Measurements from ENCODE around the gene BAZ2B. TPM values are rescaled to one million over a fixed set of nuclear protein-coding genes. Genes with fewer than 3 reads are reported as not detected.

The BAZ2B gene
- total RNA-seq, 1 donor from 2014 or later: 69.8 TPM

GRCh38 chr2:159381574-159381973 is 234.8 kb downstream of the BAZ2B start:
- H3K4me3 ChIP-seq (ENCODE audit: insufficient read depth, low read depth, low read length): no peak overlapping the region
- H3K4me2 ChIP-seq (ENCODE audit: low read length): no peak overlapping the region
- H3K9ac ChIP-seq (ENCODE audit: low read length): no peak overlapping the region
- peaks cover 17% of the 10 kb centered on the region for H3K36me3 ChIP-seq (ENCODE audit: insufficient read depth, low read length)
- no peaks in the 10 kb centered on the region for H3K9me3 ChIP-seq (ENCODE audit: insufficient read depth, low read depth, low read length)
- DNase-seq (ENCODE audit: low read depth) (no peak), FAIRE-seq (no peak)
- Mint-ChIP-seq H3K27ac (ENCODE audit: unreplicated experiment) (no peak overlapping the region), H3K4me1 (ENCODE audit: low read depth, unreplicated experiment) (no peaks in the 10 kb centered on the region), H3K4me3 (ENCODE audit: unreplicated experiment) (no peak overlapping the region), H3K27me3 (ENCODE audit: low read depth, unreplicated experiment) (no peaks in the 10 kb centered on the region), H3K9me3 (ENCODE audit: unreplicated experiment) (no peaks in the 10 kb centered on the region), H3K36me3 (ENCODE audit: low read depth, unreplicated experiment) (peaks cover 2% of the 10 kb centered on the region)
- no peaks in the 10 kb centered on the region for H3K27me3 ChIP-seq (ENCODE audit: insufficient read depth, low read length)
- no peaks in the 10 kb centered on the region for H4K20me1 ChIP-seq (ENCODE audit: insufficient read depth, low read length)
- no peaks in the 10 kb centered on the region for H3K4me1 ChIP-seq (ENCODE audit: insufficient read depth, low read length)
- no peak overlapping the region for H2AFZ ChIP-seq (ENCODE audit: low read depth, low read length)
- no peak overlapping the region for H3K27ac ChIP-seq (ENCODE audit: low read depth, low read length)
- TF ChIP-seq EZH2 (IDR thresholded peaks at IDR 0.05; ENCODE audit: insufficient read depth, low read length) (no peak), CTCF (IDR thresholded peaks at IDR 0.05; ENCODE audit: insufficient read depth, low read depth, low read length) (no peak)
- no peaks in the 10 kb centered on the region for H3K79me2 ChIP-seq (ENCODE audit: insufficient read depth, low read length)

GRCh38 chr2:159380685-159381239 is 235.6 kb downstream of the BAZ2B start:
- no peaks in the 10 kb centered on the region for H3K27me3 ChIP-seq (ENCODE audit: insufficient read depth, low read length)
- H3K79me2 ChIP-seq (ENCODE audit: insufficient read depth, low read length): no peaks in the 10 kb centered on the region
- no peak for FAIRE-seq
- H3K27ac ChIP-seq (ENCODE audit: low read depth, low read length): no peak overlapping the region
- no peaks in the 10 kb centered on the region for H3K27me3 Mint-ChIP-seq (ENCODE audit: low read depth, unreplicated experiment)
- no peak for TF ChIP-seq CTCF (IDR thresholded peaks at IDR 0.05; ENCODE audit: insufficient read depth, low read depth, low read length)
- no peak for TF ChIP-seq EZH2 (IDR thresholded peaks at IDR 0.05; ENCODE audit: insufficient read depth, low read length)
- peaks cover 17% of the 10 kb centered on the region for H3K36me3 ChIP-seq (ENCODE audit: insufficient read depth, low read length)
- H3K27ac Mint-ChIP-seq (ENCODE audit: unreplicated experiment): no peak overlapping the region
- peaks cover 2% of the 10 kb centered on the region for H3K36me3 Mint-ChIP-seq (ENCODE audit: low read depth, unreplicated experiment)
- no peaks in the 10 kb centered on the region for H4K20me1 ChIP-seq (ENCODE audit: insufficient read depth, low read length)
- H3K4me3 ChIP-seq (ENCODE audit: insufficient read depth, low read depth, low read length): no peak overlapping the region
- H3K9me3 Mint-ChIP-seq (ENCODE audit: unreplicated experiment): no peaks in the 10 kb centered on the region
- no peaks in the 10 kb centered on the region for H3K4me1 ChIP-seq (ENCODE audit: insufficient read depth, low read length)
- no peak overlapping the region for H3K4me2 ChIP-seq (ENCODE audit: low read length)
- no peaks in the 10 kb centered on the region for H3K4me1 Mint-ChIP-seq (ENCODE audit: low read depth, unreplicated experiment)
- H3K9ac ChIP-seq (ENCODE audit: low read length): no peak overlapping the region
- no peaks in the 10 kb centered on the region for H3K9me3 ChIP-seq (ENCODE audit: insufficient read depth, low read depth, low read length)
- H2AFZ ChIP-seq (ENCODE audit: low read depth, low read length): no peak overlapping the region
- no peak overlapping the region for H3K4me3 Mint-ChIP-seq (ENCODE audit: unreplicated experiment)
- DNase-seq (ENCODE audit: low read depth): no peak

GRCh38 chr2:159379181-159379580 is 237.2 kb downstream of the BAZ2B start:
- H3K4me1 Mint-ChIP-seq (ENCODE audit: low read depth, unreplicated experiment): no peaks in the 10 kb centered on the region
- Histone ChIP-seq H4K20me1 (ENCODE audit: insufficient read depth, low read length) (peaks cover 6% of the 10 kb centered on the region), H3K4me1 (ENCODE audit: insufficient read depth, low read length) (no peaks in the 10 kb centered on the region), H3K9ac (ENCODE audit: low read length) (no peak overlapping the region), H3K9me3 (ENCODE audit: insufficient read depth, low read depth, low read length) (no peaks in the 10 kb centered on the region), H3K4me3 (ENCODE audit: insufficient read depth, low read depth, low read length) (no peak overlapping the region), H3K27me3 (ENCODE audit: insufficient read depth, low read length) (no peaks in the 10 kb centered on the region), H3K36me3 (ENCODE audit: insufficient read depth, low read length) (peaks cover 15% of the 10 kb centered on the region), H2AFZ (ENCODE audit: low read depth, low read length) (no peak overlapping the region), H3K4me2 (ENCODE audit: low read length) (no peak overlapping the region), H3K27ac (ENCODE audit: low read depth, low read length) (no peak overlapping the region), H3K79me2 (ENCODE audit: insufficient read depth, low read length) (no peaks in the 10 kb centered on the region)
- DNase-seq (ENCODE audit: low read depth): no peak
- H3K27ac Mint-ChIP-seq (ENCODE audit: unreplicated experiment): no peak overlapping the region
- no peak for TF ChIP-seq EZH2 (IDR thresholded peaks at IDR 0.05; ENCODE audit: insufficient read depth, low read length)
- TF ChIP-seq CTCF (IDR thresholded peaks at IDR 0.05; ENCODE audit: insufficient read depth, low read depth, low read length): no peak
- H3K4me3 Mint-ChIP-seq (ENCODE audit: unreplicated experiment): no peak overlapping the region
- no peaks in the 10 kb centered on the region for H3K9me3 Mint-ChIP-seq (ENCODE audit: unreplicated experiment)
- FAIRE-seq: no peak
- no peaks in the 10 kb centered on the region for H3K27me3 Mint-ChIP-seq (ENCODE audit: low read depth, unreplicated experiment)
- peaks cover 2% of the 10 kb centered on the region for H3K36me3 Mint-ChIP-seq (ENCODE audit: low read depth, unreplicated experiment)

Data from astrocyte (in vitro differentiated cells and primary cell).